NCI-H2029 (cell line): ENCODE results near the gene ATF3.
"Not testable (repeated sequence)": the region's sequence is repeated elsewhere in the genome, so short reads cannot be mapped to it uniquely, and the experiment has no call there.

Source experiments
- DNase-seq: peaks from one replicate; lab custom pipeline; 2025; lab: John Stamatoyannopoulos, UW

The ATF3 gene

GRCh38 chr1:212628046-212628445 lies 19.5 kb downstream of the ATF3 start:
- DNase-seq, result no peak

GRCh38 chr1:212628813-212629415 lies 20.4 kb downstream of the ATF3 start:
- DNase-seq, result no peak

DNA sequence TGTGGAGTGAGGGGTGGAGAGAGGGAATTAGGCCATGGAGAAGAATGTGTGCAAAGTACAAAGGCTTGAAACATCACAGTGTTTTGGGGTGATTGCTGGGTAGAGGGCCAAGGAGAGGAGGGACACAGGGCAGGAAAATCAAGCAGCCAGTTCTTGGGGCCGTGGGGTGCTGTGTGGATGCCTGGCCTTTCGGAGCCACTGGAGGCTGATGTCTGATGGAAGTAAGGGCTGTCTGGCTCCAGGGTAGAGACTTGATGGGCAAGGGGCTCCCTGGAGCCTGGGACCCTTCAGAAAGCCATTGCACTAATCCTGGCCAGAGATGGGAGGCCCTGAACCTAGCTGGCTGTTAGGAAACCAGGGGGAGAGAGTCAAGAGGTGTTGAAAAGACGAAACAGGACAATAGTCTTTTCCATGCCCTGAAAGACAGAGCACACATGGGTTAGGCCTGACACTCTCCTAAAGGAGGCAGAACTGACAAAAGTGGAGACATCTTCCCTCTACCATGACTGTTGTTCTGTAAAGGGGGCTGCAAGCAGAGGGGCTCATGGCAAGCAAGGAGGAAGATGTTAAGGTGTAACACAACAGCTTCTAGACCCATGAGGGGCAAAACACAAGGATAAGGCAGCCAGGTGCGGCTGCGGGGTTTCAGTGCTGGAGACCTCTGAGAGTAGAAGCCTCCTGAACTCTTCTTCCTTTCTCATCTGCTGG lies 21.0 kb downstream of the ATF3 start:
- DNase-seq, result no peak

- DNase-seq, result no peak
Measured at GRCh38 chr1:212630158-212630900, 21.8 kb downstream of the ATF3 start.

DNA sequence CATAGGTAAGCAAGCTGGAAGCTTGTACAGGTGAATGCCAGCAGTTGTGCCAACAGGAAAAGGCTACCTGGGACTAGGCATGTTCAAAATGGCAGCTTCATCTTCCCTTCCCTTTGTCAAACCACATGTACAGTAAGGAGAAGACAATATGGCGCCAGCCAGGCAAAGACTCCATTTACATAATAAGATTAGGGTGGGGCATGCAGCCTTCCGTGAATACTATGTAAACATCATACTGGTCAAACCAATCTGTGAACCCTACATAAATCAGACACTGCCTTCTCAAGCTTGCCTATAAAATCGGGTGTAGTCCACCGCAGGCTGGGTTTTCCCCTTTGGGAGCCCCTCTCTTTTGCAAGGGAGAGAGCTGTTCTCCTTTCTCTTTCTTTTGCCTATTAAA lies 24.6 kb downstream of the ATF3 start:
- DNase-seq, result no peak

DNA sequence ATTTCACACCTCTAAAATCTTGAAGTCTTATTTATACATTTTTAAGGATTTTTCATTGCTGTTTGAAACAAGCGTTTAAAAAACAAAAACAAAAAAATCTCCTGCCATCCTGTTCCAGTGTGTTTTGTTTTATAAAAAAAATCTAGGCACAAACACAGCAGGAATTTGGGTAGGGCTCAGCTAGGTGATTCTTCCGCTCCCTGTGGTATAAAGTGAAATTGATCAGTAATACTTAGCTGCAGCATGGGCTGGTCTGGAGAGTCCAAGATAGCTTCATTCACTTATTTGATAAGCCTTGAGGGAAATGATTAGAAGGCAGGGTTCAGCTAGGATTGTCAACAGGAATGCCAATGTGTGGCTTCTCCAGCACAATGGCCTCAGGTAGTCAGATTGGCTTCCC lies 25.7 kb downstream of the ATF3 start:
- no peak for DNase-seq

GRCh38 chr1:212635141-212635631 lies 26.6 kb downstream of the ATF3 start:
- no peak for DNase-seq

DNA sequence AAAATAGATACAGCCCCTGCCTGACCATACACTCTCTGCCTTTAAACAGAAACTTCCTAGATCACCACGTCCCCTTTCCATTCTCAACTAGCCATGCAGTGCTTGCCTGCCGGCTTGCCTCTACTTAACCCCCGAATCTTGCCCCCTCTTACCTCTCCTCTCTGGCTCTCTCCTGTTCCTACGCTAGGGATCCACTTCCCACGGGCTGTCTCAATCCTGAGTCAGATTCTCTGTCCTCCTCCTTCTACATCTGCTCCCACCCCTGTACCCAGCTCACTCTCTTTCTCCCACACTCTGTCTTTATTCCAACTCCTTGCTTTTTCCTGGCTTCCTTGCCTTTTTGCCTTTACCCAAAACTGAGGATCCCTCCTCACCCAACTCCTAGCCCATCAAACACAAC lies 29.3 kb downstream of the ATF3 start:
- no peak for DNase-seq

GRCh38 chr1:212638492-212639151 lies 30.1 kb downstream of the ATF3 start:
- DNase-seq, result no peak

- DNase-seq, result not testable (repeated sequence)
Measured at GRCh38 chr1:212639524-212639923, 31.0 kb downstream of the ATF3 start.

DNA sequence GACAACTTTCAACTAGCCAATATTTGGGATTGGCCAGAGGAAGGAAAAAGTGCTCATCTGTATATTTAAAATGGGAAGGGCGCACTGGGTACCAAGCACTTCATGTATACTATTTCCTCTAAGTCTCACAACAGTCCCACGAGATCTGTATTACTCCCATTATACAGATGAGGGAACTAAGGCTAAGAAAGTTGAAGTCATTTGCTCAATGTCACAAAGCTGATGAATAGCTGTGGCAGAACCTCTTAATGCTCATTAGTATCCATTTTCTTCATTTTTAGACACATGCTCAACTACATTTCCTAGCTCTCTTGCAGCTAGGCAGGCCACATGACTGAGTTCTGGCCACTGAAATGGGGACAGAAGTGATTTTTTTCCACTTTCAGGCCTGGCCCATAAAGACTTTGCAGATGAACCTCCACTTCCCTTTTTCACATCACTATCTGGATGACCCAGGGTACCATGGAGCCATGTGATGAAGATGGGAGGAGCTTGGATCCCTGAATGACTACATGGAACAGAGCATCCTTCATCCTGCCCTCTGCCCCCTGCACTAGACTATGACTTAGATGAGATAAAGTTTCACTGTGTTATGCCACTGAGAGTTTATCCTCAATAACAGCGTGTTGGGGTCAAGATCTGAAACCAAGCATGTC lies 31.8 kb downstream of the ATF3 start:
- DNase-seq, result no peak

DNA sequence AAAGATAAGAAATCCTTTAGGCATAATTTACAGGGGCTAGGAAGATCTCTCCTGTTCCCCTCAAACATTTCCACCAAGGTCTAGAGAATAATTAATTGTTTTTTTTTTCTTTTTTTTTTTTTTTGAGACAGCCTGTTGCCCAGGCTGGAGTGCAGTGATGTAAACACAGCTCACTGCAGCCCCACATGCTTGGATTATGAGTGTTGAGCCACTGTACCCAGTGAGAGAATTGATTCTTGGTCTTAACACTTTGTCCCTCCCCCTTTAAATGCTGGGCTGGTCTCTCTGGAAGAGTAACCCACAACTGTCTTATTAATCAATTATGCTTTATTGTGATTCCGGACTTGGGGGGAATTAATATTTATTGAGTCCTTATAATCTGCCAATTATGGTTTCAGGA lies 33.4 kb downstream of the ATF3 start:
- no peak for DNase-seq

DNA sequence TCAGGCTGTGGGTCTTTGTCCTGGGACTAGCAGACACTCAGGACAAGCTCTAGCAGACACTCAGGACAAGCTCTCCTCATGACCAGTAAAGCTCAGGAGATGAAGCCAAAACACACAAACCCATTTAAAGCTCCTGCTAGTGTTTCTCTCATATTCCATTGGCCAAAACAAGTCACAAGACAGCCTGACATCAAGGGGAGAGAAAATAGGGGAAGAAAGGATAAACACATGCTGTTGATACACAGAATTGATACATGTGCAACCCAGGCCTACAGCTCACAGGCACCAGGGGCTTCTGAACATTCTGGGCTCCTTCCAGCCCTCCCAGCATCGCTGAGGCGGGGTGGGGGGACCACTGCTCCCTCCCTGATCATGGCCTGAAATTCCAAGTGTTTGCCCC lies 35.3 kb downstream of the ATF3 start:
- DNase-seq, result peak; percentile 75

- DNase-seq, result no peak
Measured at GRCh38 chr1:212644866-212645545, 36.4 kb downstream of the ATF3 start.

DNA sequence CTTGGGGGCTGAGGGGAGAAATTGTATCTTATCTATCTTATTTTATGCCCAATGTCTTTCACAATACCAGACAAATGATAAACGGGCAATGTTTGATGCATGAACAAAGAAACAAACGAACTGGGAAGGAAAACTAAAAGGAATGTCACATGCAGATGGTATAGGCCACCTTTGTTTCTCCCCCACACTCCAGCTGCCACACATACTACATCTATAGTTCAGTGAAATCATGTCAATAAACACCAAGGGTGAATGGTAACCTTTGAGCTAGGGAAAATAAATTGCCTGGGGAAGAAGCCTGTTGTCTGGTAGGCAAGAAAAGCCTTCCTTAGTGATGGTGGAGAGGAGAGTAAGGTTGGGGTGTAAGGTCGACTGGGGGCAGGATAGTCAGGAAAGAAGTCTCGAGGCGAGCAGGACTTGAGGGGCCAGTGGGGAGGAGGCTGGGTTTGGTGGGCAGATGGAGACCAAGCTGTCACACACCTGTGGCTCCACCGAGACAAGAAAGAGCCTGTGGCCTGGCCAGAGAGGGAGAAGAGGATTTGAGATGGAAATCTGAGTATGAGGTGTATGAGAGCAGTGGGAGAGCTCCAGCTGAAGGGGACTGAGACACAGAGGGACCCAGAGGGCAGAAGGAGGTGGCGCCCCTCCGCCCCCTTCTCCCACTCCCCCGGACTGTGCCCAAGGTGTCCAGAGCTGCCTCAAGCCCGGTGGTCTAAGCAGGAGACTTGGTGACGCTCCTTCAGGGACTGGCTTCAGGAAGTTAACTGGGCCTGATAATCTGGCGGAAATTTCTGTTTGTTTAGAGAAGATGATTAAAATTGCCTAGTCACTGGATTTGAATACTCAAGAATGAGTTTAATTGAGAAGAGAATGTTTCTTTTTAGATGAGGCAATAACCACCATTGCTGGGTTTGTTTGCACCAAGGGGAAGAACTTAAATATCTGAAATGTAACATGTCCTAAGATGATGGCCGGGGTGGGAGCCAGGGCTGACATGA lies 37.3 kb downstream of the ATF3 start:
- no peak for DNase-seq

DNA sequence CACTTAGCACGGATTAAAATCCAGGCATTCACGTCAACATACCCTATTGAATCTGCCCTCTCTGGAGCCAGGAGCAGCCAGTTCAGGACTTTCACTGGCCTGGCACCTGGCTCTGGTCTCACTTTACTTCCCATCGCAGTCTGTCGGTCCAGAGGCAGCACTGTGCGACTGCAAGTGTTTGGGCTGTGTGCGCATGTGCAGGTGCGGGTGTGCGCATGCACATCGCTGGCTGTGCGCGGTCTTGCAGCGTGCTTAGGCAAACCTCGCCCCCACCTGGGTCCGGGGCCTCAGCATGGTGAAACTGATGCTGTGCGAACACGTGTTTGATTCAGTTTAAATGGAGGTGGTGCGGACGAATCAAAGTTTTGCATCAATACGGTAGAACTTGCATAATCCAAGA lies 38.0 kb downstream of the ATF3 start:
- DNase-seq, result no peak

DNA sequence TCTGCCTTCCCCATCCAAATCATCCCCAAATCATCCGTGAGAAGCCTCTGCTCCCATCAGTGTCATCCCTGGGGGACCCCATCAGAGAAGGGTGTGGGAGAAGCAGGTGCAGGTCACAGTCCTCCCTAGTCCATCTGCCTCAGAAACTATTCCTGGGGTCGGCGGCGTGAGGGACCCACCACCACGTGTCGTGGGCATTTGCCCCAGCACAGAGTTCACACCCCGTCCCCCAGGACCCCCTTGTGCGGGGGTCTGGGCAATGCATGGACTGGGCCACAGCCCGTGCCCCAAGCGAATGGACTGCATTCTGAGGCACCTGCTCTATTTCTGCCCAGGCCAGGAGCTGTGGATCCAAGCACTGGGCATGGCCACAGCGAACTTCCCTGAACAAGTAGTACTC lies 38.4 kb downstream of the ATF3 start:
- DNase-seq, result no peak

GRCh38 chr1:212648431-212648830 lies 39.9 kb downstream of the ATF3 start:
- no peak for DNase-seq

DNA sequence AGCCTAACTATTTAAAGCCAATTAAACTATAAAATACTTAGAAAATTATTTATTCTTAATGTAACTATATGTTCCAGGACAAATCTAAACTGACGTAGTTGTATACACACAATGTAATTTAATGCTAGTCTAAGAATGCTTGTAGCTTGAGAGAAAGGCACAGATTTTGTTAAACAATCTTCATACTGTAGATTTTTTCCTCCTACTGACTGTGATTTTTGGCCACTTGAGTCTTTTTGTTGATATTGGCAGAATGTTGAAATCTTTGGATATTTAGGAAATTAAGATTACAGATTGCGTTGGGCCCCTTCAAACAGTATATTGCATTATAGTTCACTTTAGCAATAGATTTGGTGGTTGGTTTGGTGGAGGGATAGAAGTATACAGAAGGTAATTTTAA lies 40.5 kb downstream of the ATF3 start:
- no peak for DNase-seq

DNA sequence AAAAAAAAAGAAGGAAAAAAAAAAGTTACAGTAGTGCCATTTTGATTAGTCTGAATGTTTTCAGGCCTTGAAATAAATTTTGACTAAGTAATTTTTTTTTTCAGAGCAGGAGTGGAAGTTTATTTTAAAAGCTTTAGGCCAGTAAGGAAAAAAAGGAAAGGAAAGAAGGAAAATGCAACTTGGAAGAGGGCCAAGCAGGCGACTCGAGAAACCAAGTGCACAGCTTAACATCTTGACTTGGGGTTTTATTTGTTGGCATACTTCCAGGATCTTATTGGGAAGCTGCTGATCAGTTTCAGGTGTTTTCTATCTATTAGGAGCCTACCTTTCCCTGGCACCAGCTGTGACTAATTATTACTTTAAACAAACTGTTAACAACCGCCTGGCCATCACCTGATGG lies 41.7 kb downstream of the ATF3 start:
- no peak for DNase-seq
